Measurements from ENCODE around the gene DNAJB1.
"Not testable (repeated sequence)": the region's sequence is repeated elsewhere in the genome, so short reads cannot be mapped to it uniquely, and the experiment has no call there.

The DNAJB1 gene

DNA sequence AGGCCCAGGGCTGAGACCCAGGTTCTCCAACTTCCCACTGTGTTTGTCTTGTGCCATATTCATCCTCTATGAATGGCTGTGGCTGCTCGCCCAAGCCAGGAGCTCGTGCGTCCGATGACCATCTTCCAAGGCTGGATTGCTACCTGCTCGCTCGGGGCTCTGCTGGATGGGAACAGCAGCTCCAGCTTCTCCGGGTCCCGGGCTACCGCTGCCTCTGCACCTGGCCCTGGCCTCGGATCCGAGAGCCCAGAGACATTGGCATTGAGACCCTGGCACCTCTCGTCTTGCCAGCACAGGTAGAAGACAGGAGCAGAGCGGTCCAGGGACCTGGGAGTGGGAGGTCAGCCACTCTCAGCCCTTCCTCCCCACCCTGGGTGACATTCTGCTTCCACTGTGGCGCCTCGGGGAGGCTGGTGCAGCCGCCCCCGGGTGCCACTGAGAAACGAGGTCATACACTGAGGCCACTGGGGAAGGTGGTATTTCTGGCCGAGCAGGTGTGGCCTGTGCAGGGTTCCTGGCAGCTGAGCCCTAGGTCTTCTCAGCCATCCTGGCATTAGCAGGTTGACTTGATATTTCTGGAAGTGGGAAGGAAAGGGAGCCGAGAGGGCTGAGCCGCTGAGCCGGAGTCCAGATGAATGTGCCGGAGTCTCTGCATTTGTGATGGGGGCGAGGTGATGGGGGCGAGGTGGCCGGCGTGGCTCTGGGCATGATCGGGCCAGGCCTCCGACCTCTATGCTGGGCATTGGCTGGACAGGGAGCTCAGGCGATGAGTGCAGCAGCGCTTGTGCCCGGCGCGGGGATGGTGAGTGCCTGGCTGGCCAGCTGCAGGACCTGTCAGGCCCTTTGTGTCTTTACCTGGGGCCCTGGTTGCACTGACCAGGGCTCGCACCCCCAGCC, 35.1 kb upstream of the DNAJB1 start:
- DNase-seq = no peak

DNA sequence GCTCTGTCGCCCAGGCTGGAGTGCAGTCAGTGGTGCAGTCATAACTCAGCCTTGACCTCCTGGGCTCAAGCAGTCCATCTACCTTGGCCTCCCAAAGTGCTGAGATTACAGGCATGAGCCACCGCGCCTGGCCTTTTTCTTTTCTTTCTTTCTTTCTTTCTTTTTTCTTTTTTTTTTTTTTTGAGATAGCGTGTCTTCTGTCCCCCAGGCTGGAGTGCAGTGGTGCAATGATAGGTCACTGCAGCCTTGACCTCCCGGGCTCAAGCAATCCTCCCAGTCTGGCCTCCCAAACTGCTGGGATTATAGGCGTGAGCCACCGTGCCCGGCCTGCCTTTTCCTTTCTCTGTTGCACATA, 33.8 kb upstream of the DNAJB1 start:
- not testable (repeated sequence) for DNase-seq

DNA sequence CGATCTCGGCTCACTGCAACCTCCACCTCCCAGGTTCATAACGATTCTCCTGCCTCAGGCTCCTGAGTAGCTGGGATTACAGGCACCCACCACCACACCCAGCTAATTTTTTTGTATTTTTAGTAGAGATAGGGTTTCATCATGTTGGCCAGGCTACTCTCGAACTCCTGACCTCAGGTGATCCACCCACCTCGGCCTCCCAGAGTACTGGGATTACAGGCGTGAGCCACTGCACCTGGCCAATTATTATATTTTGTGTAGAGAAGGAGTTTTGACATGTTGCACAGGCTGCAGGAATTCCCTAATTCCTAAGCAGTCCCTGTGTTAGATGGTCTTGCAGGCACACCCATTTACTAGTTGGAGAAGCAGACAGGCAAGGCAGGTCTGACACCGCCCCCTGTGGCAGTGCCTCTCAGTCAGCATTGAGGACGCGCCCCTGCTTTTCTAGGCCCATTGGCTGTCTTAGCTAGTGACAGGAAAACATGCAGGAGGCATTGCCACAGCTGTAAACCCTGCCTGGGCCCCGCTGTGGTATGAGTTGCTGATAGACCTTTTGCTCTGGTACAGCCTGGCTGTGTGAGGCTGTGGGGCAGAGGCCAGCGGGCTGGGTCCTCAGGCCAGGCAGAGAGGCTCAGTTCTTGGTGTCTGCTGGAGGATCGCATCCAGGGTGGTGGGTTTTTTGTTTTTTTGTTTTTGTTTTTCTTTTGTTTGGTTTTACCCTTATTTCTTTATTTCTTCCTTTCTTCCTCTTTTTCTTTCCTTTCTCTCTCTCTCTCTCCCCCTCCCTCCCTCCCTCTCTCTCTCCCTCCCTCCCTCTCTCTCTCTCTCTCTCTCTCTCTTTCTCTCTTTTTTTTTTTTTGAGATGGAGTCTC, 33.2 kb upstream of the DNAJB1 start:
- peak; percentile 83 for DNase-seq

DNA sequence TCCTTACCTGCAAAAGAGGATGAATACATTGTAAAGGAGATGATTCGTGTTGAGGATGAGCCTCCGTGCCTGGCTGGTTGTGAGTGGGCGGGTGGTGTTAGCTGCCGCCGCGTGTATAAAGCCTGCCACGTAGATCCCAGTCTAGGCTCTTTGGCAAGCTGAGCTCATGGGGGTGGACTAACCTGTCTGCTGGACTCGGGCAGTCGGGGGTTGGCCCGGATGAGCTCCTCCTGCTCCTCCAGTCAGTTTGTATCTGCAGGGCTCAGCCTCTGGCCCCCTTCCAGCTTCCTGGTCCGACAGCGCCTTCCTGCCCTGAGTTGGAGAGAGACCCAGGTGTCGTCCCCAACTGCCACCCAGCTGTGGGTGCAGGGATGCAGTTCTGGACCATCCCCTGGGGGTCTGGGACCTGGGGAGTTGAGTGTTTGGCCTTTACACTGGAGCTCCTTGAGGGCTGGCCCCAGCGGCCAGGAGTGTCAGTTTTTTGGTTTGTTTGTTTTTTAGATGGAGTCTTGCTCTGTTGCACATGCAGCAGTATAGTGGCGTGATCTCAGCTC, 32.1 kb upstream of the DNAJB1 start:
- no peak for DNase-seq

DNA sequence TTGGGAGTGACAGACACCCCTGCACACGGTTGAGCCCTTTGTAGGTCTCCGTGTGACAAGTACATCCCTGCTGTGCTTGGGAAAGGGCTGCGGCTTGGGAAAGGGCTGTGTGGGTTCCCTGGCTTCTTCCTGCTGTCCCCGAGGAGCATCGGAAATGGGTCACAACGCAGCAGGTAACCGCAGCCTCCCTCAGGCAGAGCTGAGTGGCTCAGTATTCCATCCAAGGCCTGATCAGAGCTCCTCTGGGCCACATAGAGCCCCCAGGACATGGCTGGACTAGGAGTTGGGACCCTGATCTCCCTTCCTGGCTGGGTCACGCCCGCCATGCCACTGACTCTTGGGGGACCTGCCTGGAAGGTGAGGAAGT, 27.5 kb upstream of the DNAJB1 start:
- DNase-seq = no peak

DNA sequence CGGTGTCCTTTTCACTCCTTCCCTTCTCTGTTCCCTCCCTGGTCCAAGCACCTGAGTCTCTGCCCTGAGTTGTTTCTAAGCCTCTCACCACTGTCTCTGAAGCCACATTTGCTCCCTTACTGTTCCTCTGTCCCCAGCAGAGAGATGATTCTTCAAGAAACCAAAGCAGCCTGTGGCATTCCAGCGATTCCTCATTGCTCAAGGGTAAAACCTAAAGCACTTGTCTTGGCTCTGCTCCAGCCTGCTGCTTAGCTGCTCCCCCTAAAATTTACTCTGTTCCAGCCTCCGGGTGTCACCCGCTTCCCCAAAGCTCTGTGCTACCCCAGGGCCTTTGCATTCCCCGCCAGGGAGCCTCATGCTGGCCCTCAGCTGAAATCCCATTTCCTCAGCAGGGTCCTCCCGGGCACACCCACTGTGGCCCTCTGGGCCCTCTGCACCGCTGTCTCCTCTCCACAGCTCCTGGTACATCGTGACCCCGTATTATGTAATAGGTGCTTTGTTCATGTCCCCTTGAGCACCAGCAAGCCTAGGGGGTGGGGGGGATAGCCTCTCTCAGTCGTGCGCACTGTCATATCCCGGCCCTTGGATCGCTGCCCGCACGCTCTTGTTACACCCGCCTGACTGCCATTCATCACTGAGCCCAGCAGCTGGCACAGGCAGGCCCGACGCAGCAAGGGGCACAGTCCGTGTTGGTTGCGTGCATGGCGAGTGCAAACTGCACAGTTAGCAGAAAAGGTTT, 26.9 kb upstream of the DNAJB1 start:
- no peak for DNase-seq

DNA sequence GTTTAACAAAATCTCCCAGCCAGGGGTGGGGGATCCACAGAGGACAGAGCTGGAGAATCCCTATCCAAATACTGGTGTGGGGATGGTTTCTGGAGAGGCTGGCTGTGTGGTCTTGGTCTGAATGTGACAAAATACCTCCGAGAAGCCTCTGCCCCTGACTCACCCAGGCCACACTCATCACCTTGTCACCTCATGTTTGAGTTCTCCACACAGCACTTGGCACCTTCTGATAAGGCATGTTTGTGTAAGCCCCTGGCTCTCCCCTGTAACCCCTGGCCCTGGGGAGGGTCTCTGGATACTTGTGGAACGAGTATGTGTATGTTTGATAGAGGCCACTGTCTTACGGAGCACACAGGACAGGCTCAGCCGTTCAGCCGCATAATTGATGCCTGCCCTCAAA, 25.9 kb upstream of the DNAJB1 start:
- DNase-seq = no peak

DNA sequence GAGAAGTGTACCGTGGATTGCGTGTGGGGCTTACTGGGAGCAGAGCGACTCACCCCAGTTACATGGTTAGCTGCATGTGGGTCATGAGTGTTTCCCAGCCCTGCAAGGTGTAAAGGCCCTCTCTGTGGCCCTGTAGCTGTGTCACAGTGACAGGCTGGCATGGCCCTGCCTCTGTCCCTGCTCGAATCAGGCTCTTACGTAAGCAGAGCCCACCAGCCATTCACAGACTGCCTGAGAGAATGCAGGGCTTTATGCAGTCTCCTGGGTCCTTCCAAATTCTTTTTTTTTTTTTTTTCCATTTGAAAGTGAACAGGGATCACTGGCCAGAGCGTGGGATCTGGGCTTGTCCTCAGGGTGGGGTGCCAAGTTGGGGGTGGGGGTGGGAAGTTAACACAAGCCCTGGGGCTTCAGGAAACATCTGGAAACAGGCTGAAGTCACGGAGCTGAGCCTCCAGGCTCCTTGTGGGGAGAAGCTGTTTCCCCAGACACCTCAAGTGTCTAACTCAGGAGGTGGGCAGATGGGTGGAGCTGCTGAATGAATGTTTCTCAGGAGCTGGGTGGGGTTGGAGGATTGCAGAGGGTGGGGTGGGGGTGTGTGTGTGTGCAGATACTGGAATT, 24.6 kb upstream of the DNAJB1 start:
- DNase-seq = no peak

DNA sequence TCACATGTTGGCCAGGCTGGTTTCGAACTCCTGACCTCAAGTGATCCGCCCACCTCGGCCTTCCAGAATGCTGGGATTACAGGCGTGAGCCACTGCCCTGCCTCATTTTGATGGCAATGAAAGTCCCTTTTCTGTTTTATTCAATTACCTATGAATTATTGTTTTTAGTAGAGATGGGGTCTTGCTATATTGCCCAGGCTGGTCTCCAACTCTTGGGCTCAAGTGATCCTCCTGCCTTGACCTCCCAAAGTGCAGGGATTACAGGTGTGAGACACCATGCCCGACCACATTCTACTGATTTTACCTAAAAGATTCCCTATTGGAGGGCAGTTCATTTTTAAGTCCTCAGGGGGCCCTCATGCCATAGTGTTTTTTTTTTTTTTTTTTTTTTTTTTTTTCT, 23.8 kb upstream of the DNAJB1 start:
- DNase-seq = not testable (repeated sequence)

DNA sequence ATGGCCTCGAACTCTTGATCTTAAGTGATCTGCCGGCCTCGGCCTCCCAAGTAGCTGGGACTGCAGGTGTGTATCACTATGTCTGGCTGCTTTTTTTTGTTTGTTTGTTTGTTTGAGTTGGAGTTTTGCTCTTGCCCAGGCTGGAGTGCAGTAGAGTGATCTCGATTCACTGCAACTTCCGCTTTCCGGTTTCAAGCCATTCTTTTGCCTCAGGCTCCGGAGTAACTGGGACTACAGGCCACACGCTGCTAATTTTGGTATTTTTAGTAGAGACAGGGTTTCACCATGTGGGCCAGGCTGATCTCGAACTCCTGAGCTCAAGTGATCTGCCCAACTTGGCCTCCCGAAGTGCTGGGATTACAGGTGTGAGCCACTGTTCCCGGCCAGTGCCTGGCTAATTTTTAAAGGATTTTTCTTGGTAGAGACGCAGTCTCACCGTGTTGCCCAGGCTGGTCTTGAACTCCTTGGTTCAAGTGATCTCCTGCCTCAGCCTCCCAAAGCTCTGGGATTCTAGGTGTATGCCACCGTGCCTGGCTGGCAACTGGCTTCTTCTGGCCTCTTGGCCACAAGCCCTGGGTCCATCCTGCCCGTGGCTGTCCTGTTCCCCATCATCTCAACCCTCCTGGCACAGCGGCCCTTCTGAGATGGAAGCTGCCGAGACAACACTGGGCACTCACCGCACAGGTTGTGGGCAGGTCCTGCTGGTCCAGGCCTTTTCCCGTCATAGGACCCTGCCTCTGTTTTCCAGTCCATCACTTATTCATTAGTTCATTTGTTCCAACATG, 22.7 kb upstream of the DNAJB1 start:
- DNase-seq = no peak

DNA sequence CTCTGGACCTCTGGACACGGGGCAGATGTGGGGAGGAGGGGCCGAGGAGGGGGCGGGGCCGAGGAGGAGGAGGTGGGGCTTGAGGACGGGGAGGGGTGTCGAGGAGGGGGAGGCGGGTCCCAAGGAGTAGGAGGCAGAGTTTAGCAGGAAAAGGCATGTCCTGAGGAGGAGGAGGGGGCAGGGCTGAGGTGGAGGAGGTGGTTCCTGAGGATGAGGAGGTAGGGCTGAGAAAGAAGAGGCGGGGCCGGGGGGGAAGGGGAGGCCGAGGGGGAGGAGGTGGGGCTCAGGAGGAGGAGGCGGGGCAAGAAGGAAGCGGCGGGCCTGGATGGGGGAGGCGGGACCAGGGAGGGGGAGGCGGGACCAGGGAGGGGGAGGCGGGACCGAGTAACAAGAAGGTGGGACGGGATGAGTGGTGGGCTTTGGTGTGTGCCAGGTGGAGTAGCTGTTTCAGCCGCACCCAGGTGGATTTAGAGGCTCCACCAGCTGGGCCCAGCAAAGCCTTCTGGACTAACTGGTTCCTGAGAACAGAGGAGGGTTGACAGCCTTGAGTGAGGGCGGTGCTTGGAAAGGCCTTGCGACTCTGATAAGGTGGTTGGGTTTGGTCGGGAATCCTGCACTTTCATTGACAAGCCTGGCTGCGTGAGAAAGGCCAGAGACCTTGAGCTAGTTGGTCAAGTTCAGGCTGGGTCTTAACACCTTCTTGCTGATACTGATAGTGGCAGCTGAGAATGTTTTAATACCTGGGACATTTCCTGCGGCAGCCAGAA, 18.9 kb upstream of the DNAJB1 start:
- peak; percentile 59 for DNase-seq

DNA sequence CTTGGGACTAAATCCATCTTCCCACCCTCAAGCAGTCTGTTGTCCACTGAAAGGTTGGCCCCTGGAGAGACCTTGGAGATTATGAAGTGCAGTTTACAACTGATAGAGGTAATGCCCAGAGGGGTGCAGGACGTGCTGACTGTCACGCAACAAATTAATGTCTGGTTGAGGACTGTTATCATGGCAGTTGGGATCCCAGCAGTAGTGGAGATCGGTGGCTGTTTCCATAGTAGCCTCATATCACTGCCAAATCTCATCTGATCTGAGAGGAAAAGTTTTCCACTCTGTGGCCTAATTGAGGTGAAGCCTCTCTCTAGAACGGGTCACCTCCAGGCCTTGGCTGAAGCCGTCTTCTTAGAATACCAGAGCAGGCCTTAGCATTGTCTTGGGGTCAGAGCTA, 15.3 kb upstream of the DNAJB1 start:
- no peak for DNase-seq

DNA sequence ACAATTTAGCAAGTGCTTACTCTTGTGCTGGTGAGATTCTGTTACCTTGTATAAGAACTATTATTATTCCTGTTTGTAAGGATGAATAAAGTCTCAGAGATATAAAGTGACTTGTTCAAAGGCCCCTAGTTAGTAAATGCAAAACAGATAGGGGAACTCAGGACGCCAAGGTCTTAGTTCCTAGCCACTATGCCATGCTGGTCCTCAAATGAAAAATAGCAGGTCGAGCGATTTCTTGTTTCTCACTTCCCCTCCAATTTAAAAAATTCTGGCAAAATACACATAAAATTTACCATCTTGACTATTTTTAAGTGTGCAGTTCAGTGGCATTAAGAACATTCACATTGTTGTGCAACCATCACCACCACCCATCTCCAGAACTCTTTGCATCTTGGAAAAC, 12.3 kb upstream of the DNAJB1 start:
- no peak for DNase-seq

DNA sequence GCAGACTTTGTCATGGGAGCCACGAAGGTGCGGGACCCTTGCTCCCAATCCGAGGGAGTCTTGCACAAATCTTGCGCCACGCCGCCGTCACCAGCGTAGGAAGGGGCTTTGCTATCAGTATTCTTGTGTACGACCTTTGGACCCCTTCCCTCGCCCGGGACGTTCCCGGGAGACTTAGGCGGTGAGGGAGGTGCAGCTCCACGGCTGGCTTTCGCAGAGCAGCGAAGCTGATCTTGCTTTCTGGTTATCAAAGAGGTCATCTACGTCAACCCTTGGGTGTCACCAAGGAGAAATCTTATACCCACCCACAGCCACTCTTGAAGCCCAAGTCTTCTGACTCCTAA, 11.8 kb upstream of the DNAJB1 start:
- DNase-seq = peak; percentile 49

DNA sequence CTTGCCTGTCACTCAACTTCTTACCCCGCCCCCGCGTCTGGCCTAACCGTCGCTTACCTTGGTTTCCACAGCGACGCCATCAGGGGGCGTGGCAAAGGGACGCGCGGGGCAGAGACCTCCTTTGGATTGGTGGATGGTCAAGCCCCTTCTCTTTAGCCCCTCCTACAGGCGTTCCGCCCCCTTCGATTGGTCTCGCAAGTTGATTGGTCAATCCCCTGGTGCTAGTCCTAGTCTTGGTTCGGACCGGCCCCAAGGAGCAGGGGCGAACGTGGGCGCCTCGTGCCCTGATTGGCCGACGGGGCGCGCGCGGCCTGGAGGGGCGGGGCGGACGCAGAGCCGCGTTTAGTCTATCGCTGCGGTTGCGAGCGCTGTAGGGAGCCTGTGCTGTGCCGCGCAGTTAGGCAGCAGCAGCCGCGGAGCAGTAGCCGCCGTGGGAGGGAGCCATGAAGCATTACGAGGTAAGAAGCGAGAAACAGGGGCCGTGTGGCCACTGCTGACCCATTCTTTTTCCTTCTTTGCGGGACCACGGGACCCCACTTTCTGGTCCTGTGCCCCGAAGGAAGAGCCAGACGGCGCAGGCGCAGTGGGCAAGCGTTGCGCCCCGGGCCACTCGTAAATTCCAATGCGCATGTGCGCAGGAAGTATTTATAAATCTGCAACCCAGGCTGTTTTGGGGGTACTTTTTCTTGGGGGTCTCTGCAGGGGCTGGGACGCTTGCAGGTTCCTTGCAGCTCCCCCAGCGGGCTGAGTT, 11.2 kb upstream of the DNAJB1 start, which contains the start of gene TECR:
TSS of gene TECR (plus strand) at position 341 of the 751 bp plus-strand sequence. CDS start at position 444, 103 bp downstream.
- DNase-seq = peak; percentile 100

DNA sequence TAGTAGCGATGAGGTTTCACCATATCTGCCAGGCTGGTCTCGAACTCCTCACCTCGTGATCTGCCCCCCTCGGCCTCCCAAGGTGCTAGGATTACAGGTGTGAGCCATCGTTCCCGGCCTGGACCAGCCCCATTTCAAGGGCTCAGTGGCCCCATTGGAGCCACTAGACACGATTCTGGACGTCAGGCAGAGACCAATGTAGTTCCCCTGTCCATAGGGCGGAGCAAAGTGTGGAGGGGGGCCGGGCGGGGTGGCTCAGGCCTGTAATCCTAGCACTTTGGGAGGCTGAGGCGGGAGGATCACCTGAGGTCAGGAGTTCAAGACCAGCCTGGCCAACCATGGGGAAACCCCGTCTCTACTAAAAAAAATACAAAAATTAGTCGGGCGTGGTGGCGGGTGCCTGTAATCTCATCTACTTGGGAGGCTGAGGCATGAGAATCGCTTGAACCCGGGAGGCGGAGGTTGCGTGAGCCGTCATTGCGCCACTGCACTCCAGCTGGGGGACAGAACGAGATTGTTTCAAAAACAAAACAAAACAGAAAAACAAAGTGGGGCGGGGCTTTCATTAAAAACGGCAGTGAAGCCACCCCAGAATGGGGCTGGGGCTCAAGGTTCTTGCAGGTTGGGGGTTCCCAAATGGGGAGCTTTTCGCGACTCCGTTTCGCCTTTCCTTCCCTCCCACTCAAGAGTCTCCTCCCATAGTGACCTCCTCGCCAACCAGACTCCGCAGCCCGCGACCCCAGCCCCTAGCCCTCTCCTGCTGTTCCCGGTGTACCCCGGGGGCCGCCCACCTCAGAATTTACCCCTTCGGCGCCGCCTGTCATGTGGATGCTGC, 10.4 kb upstream of the DNAJB1 start:
- DNase-seq = no peak

DNA sequence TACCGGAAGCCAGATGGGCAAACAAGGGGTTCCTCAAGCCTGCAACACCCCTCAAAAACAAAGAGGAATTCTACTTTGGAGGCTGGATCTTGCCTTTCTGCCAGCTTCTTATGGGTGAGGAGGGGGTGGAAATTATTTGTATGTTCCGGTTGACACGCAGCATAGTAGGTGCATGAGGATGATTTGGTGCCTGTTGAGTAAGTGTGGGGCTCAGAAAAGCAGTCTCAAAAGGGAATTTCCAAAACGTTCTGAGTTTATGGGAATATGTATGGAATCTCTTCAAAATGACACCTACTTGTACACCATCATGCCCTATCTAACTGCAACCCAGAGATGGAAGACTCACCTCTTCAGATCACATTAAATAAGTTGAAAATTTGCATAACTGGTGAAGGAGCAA, 8.2 kb upstream of the DNAJB1 start:
- no peak for DNase-seq

DNA sequence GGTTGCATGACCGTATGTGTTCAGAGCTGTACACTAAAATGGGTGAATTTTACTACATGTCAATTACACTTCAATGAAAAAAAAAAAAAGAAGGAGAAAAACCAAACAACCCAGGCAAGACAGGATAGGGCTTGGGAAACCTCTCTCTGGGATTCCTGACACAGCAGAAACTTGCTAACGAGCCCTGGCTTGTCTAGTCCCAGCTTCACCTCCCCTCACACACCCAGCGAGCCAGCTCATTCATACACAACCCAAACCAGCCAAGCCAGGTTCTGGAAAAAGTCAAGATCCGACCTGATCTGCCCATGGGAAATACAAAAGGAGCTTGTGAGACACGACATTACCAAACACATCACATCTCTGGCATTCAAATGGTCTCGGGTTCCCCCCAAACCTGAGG, 7.5 kb upstream of the DNAJB1 start:
- DNase-seq = no peak

DNA sequence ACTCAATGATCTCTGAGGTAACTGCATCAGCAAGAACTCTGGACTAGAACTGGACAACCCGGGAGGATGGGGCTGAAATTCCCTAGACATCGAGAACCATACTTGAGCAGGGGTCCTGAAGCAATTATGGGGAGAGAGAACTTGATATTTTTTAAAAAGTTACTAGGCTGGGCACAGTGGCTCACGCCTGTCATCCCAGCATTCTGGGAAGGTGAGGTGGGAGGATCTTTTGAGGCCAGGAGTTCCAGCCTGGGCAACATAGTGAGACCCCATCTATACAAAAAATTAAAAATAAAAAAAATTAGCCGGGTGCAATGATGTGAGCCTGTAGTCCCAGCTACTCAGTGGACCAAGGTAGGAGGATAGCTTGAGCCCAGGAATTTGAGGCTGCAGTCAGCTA, 2.3 kb upstream of the DNAJB1 start:
- DNase-seq = no peak

Data from CD4-positive, alpha-beta T cell treated with Interleukin-12 subunit alpha and Interleukin-12 subunit beta, for 1 hour (primary cell).